ENCODE results near the gene SYTL1. TPM values are rescaled to one million over a fixed set of nuclear protein-coding genes. Genes with fewer than 3 reads are reported as not detected.

SYTL1 gene
- total and polyA plus RNA-seq, 9 of the 15 experiments (the other 6 are each of a cell fraction or from before 2014, with no cell fraction given), result 0.04 to 9.3 (median 1.7) TPM

DNA sequence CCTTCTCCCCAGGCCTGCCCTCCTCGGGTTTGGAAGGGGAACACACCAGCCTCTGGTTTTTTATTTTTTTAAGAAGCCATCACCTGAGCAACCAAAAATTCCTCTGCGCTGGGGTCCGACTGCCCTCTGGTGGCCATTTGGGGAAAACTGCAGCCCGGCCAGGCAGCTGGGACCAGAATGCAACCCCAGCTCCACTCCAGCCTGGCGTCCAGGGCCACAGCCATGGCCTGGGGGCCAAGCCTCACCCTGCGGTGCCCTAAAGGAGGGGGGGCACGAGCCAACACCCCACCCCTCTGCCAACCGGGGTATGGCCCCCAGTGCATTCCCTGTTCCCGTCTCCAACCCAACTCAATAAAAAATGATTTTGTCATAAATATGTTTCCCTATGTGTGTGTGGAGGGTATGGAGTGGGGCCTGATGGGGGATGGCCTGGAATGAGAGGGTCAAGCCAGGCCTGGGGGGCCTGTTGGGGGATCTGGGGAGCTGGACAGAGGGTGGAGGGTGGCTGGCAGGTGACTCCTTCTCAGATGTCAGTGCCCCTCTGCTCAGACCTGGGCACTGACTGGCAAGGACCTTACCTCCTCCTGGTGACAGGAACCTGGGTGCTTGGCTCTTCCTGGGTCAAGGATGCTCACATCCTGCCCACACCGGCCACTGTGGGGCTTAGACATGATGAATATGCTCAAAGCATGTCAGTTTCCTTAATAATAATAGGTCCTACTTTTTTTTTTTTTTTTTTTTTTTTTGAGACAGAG, 53.8 kb downstream of the SYTL1 start:
- BruUV-seq (replicated peaks), result no TSS peak
- Histone ChIP-seq H3K27ac (ENCODE audit: extremely low read depth, low read depth, low read length) (no peak overlapping the region), H3K9me3 (replicated peaks; ENCODE audit: control insufficient read depth, insufficient read depth, low read depth, low read length) (no peaks in the 10 kb centered on the region), H4K20me1 (replicated peaks; ENCODE audit: control insufficient read depth, insufficient read depth, low read length) (no peaks in the 10 kb centered on the region), H3K27me3 (ENCODE audit: control insufficient read depth in 2 of 2, insufficient read depth in 2 of 2, low read length in 2 of 2) (no peaks in the 10 kb centered on the region), H3K36me3 (ENCODE audit: control insufficient read depth, insufficient read depth, low read length) (peaks cover 9% of the 10 kb centered on the region; the same call in 1 of the 3 replicates), H3K4me2 (ENCODE audit: insufficient read depth, low read length) (no peak overlapping the region), H3K4me3 (no peak overlapping the region), H3K4me1 (replicated peaks in 1 of 2; ENCODE audit: control insufficient read depth in 2 of 2, insufficient read depth in 2 of 2, low read length in 2 of 2) (peaks cover 8 to 55% of the 10 kb centered on the region in 2 experiments), H3K79me2 (ENCODE audit: control insufficient read depth, insufficient read depth, low read length) (peaks cover 12% of the 10 kb centered on the region), H3K9me1 (ENCODE audit: control insufficient read depth, insufficient read depth, low read length) (no peaks in the 10 kb centered on the region), H3K9ac (ENCODE audit: insufficient read depth in 1 of 2, low read depth in 2 of 2, low read length in 2 of 2) (peak overlapping the region in 1 of 2 experiments; percentile 76; a peak in 1 of 4 replicates), H2AFZ (ENCODE audit: low read depth, low read length) (no peak overlapping the region)
- peak; percentile 69 for ATAC-seq
- WGBS (ENCODE audit: insufficient coverage, low coverage, missing lambda C conversion rate), result under 1% methylated on average over 10 of the region's 10 CpGs
- peak; percentile 78 to 86 (median 82) for DNase-seq (ENCODE audit: extremely low read depth in 1 of 4, low spot score in 3 of 4)
- POLR2A ChIA-PET, result interaction anchor here (0.6 to 2.1 kb wide), 5 partner anchors 27 to 494 kb away, joined by 3 to 10 read pairs (median 4); partner anchors contain the start of gene MAP3K6
- peak; percentile 88 for FAIRE-seq
- in situ Hi-C loops (cut with MboI), result loop anchor here (5.0 kb wide), 1 partner anchor 212 kb away; no protein-coding TSS in a partner anchor
- intact Hi-C loops (cut with micrococcal nuclease), result loop anchor here (1.0 to 5.0 kb wide), 3 partner anchors 63 to 348 kb away; no protein-coding TSS in a partner anchor
- CTCF ChIA-PET (ENCODE audit: low intra/inter-chr PET ratio), result interaction anchor here (0.7 to 2.9 kb wide), 14 partner anchors 29 to 351 kb away, joined by 3 to 49 read pairs (median 4); partner anchors contain the start of genes AHDC1 and MAP3K6
- TF ChIP-seq, protein P1, sequence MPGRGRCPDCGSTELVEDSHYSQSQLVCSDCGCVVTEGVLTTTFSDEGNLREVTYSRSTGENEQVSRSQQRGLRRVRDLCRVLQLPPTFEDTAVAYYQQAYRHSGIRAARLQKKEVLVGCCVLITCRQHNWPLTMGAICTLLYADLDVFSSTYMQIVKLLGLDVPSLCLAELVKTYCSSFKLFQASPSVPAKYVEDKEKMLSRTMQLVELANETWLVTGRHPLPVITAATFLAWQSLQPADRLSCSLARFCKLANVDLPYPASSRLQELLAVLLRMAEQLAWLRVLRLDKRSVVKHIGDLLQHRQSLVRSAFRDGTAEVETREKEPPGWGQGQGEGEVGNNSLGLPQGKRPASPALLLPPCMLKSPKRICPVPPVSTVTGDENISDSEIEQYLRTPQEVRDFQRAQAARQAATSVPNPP (IDR thresholded peaks at IDR 0.05; ENCODE audit: borderline replicate concordance, insufficient read depth, insufficient read length), result no peak
- TF ChIP-seq ZNF431 (CRISPR knock-in tag; IDR thresholded peaks at IDR 0.05), result no peak
- peak; percentile 58; the same call in 1 of the 2 replicates for TF ChIP-seq ZBTB7A (IDR thresholded peaks at IDR 0.05; ENCODE audit: borderline replicate concordance, control insufficient read depth, low read depth, low read length)
- no peak for TF ChIP-seq PCBP1 (IDR thresholded peaks at IDR 0.05; ENCODE audit: low read depth, low read length, poor library complexity, severe bottlenecking)
- TF ChIP-seq SAFB (IDR thresholded peaks at IDR 0.05; ENCODE audit: borderline replicate concordance, low read depth, low read length), result no peak
- no peak for TF ChIP-seq CHD4 (IDR thresholded peaks at IDR 0.05; ENCODE audit: insufficient read depth, insufficient replicate concordance, low read depth, low read length, poor library complexity, severe bottlenecking)
- TF ChIP-seq MAFG (tag; conservative IDR thresholded peaks at IDR 0.05), result no peak
- TF ChIP-seq NEUROD1 (IDR thresholded peaks at IDR 0.05; ENCODE audit: borderline replicate concordance, low read depth, low read length, partially characterized antibody), result peak; percentile 36
- no peak for TF ChIP-seq MAFF (IDR thresholded peaks at IDR 0.05; ENCODE audit: low read length)
- TF ChIP-seq THRAP3 (IDR thresholded peaks at IDR 0.05; ENCODE audit: borderline replicate concordance), result no peak
- TF ChIP-seq TFE3 (CRISPR knock-in tag; IDR thresholded peaks at IDR 0.05), result no peak
- no peak for TF ChIP-seq POLR2H (tag; IDR thresholded peaks at IDR 0.05; ENCODE audit: low read depth)
- TF ChIP-seq KLF10 (CRISPR knock-in tag; IDR thresholded peaks at IDR 0.05), result no peak
- TF ChIP-seq, protein P2, sequence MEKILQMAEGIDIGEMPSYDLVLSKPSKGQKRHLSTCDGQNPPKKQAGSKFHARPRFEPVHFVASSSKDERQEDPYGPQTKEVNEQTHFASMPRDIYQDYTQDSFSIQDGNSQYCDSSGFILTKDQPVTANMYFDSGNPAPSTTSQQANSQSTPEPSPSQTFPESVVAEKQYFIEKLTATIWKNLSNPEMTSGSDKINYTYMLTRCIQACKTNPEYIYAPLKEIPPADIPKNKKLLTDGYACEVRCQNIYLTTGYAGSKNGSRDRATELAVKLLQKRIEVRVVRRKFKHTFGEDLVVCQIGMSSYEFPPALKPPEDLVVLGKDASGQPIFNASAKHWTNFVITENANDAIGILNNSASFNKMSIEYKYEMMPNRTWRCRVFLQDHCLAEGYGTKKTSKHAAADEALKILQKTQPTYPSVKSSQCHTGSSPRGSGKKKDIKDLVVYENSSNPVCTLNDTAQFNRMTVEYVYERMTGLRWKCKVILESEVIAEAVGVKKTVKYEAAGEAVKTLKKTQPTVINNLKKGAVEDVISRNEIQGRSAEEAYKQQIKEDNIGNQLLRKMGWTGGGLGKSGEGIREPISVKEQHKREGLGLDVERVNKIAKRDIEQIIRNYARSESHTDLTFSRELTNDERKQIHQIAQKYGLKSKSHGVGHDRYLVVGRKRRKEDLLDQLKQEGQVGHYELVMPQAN (IDR thresholded peaks at IDR 0.05; ENCODE audit: borderline replicate concordance), result no peak

All from K562 (cell line).